Activated B cell treated with CpG ODN at 0.5 μM for 24 hours (primary cell): Measurements from ENCODE around the gene DCAF5. TPM values are rescaled to one million over a fixed set of nuclear protein-coding genes. Genes with fewer than 3 reads are reported as not detected.

Experiments used
- ATAC-seq: fragments of 200-7000 bp; cut with Tn5 transposase; one replicate; pipeline ENCODE4 v1.10.0; 2021; ENCODE audit warnings: low read depth, mild to moderate bottlenecking, moderate library complexity
- CTCF ChIA-PET: fragments of 350-600 bp; sonication (Branson Sonifier 250); formaldehyde crosslinking; loops from one replicate; lab custom pipeline; 2021; ENCODE audit warnings: antibody characterized with exemption; lab: Charles Lee
- POLR2A ChIA-PET: fragments of 350-600 bp; sonication (Branson Sonifier 250); formaldehyde crosslinking; loops from one replicate; lab custom pipeline; 2021; ENCODE audit warnings: antibody characterized with exemption; lab: Charles Lee
- DNase-seq: peaks from one replicate; pipeline ENCODE4 v3.0.0; 2022
- H3K27ac Mint-ChIP-seq: one replicate; pipeline ENCODE4 v1.8.0; 2020; ENCODE audit warnings: mixed read lengths
- H3K27me3 Mint-ChIP-seq: one replicate; pipeline ENCODE4 v1.8.0; 2021; ENCODE audit warnings: mixed read lengths
- H3K36me3 Mint-ChIP-seq: one replicate; pipeline ENCODE4 v1.8.0; 2021; ENCODE audit warnings: low read depth, mixed read lengths
- H3K4me1 Mint-ChIP-seq: one replicate; pipeline ENCODE4 v1.8.0; 2021; ENCODE audit warnings: mixed read lengths
- H3K4me3 Mint-ChIP-seq: one replicate; pipeline ENCODE4 v1.8.0; 2020; ENCODE audit warnings: mild to moderate bottlenecking, mixed read lengths
- H3K9me3 Mint-ChIP-seq: one replicate; pipeline ENCODE4 v1.8.0; 2020; ENCODE audit warnings: mixed read lengths
- intact Hi-C: fragments of 100-400 bp; cut with micrococcal nuclease; formaldehyde crosslinking; loops from one replicate; pipeline ENCODE4 v1.15.1; 2024
- total RNA-seq: library from RNA; stranded (reverse); gene quantifications from 2 replicates; pipeline ENCODE4 v1.2.3, GENCODE V29; 2022
- TF ChIP-seq, protein P1 (sequence below): fragments of 200-600 bp; IDR thresholded peaks from one replicate; pipeline ENCODE4 v1.8.0; 2022; ENCODE audit warnings: antibody characterized with exemption, mild to moderate bottlenecking

DCAF5 gene
- total RNA-seq, 1 donor from 2014 or later = 50.8 TPM

DNA sequence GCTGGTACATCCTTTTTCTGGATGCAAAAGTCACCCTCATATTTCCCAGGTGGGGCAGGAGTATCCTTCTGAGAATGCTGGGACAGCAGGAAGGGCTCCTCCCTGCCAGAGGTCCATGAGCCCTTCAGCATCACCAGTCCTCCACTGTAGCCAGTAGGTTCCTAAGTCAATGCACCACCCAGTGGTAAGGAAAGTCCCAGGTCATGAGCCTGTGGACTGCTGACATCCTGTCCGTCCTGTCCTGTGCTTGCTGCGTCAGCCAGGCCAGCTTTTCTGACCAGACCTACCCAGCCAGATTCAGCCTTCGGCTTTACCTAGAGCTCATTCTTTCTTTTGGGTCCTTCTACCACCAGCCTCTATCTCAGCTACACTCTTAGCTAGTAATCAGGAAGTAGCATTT, 150.8 kb downstream of the DCAF5 start:
- TF ChIP-seq, protein P1, sequence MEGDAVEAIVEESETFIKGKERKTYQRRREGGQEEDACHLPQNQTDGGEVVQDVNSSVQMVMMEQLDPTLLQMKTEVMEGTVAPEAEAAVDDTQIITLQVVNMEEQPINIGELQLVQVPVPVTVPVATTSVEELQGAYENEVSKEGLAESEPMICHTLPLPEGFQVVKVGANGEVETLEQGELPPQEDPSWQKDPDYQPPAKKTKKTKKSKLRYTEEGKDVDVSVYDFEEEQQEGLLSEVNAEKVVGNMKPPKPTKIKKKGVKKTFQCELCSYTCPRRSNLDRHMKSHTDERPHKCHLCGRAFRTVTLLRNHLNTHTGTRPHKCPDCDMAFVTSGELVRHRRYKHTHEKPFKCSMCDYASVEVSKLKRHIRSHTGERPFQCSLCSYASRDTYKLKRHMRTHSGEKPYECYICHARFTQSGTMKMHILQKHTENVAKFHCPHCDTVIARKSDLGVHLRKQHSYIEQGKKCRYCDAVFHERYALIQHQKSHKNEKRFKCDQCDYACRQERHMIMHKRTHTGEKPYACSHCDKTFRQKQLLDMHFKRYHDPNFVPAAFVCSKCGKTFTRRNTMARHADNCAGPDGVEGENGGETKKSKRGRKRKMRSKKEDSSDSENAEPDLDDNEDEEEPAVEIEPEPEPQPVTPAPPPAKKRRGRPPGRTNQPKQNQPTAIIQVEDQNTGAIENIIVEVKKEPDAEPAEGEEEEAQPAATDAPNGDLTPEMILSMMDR = no peak
- H3K27ac Mint-ChIP-seq = no peak overlapping the region
- H3K4me1 Mint-ChIP-seq = no peaks in the 10 kb centered on the region
- no peaks in the 10 kb centered on the region for H3K36me3 Mint-ChIP-seq
- DNase-seq = no peak
- H3K27me3 Mint-ChIP-seq = peaks cover 13% of the 10 kb centered on the region
- ChIA-PET POLR2A (no interaction called here), CTCF (no interaction called here)
- H3K9me3 Mint-ChIP-seq = no peaks in the 10 kb centered on the region
- intact Hi-C loops = no loop called here
- ATAC-seq = no peak
- no peak overlapping the region for H3K4me3 Mint-ChIP-seq

GRCh38 chr14:69001375-69001774, 151.5 kb downstream of the DCAF5 start:
- intact Hi-C loops = no loop called here
- no peak overlapping the region for H3K4me3 Mint-ChIP-seq
- ChIA-PET POLR2A (no interaction called here), CTCF (no interaction called here)
- ATAC-seq = no peak
- H3K9me3 Mint-ChIP-seq = no peaks in the 10 kb centered on the region
- H3K36me3 Mint-ChIP-seq = no peaks in the 10 kb centered on the region
- H3K27ac Mint-ChIP-seq = no peak overlapping the region
- no peaks in the 10 kb centered on the region for H3K4me1 Mint-ChIP-seq
- TF ChIP-seq, protein P1 = no peak
- no peak for DNase-seq
- peaks cover 13% of the 10 kb centered on the region for H3K27me3 Mint-ChIP-seq

Other genes starting within 250 kb of the DCAF5 start
- 0.22 and 0.29 TPM in 2 replicates for gene ACTN1, start 173.8 kb downstream of the DCAF5 start, total RNA-seq
- 5.2 and 6.9 TPM in 2 replicates for gene EXD2, start 38.4 kb upstream of the DCAF5 start, total RNA-seq
- gene GALNT16, start 107.0 kb upstream of the DCAF5 start, total RNA-seq = 0.56 and 1.2 TPM in 2 replicates
- 252 and 273 TPM in 2 replicates for gene ERH, start 245.2 kb upstream of the DCAF5 start, total RNA-seq
- 46.4 and 54.5 TPM in 2 replicates for gene SLC39A9, start 245.6 kb upstream of the DCAF5 start, total RNA-seq